SJSA1 (cell line): ENCODE data around the gene ARMC9. TPM values are rescaled to one million over a fixed set of nuclear protein-coding genes. Genes with fewer than 3 reads are reported as not detected.
"Not testable (repeated sequence)": the region's sequence is repeated elsewhere in the genome, so short reads cannot be mapped to it uniquely, and the experiment has no call there.

Experiments used
- DNase-seq, 2 experiments: peaks; one replicate each; pipeline ENCODE4 v3.0.0-alpha.2; 2015 to 2020; ENCODE audit warnings: low spot score in 2 of 2, low read depth in 1 of 2
- H3K27ac ChIP-seq: fragments of 250-450 bp; sonication (Bioruptor Pico); 2 replicates; pipeline ENCODE4 v1.5.1; 2020; ENCODE audit warnings: mild to moderate bottlenecking, moderate library complexity
- H3K27me3 ChIP-seq: fragments of 250-450 bp; sonication (Bioruptor Pico); replicated peaks from 2 replicates; pipeline ENCODE4 v1.5.1; 2020; ENCODE audit warnings: mild to moderate bottlenecking, moderate library complexity
- H3K36me3 ChIP-seq: fragments of 250-450 bp; sonication (Bioruptor Pico); 2 replicates; pipeline ENCODE4 v1.5.1; 2020; ENCODE audit warnings: mild to moderate bottlenecking
- H3K4me1 ChIP-seq: fragments of 250-450 bp; sonication (Bioruptor Pico); replicated peaks from 2 replicates; pipeline ENCODE4 v1.6.1; 2021; ENCODE audit warnings: mild to moderate bottlenecking
- H3K4me3 ChIP-seq: fragments of 250-450 bp; sonication (Bioruptor Pico); 2 replicates; pipeline ENCODE4 v1.5.1; 2020; ENCODE audit warnings: mild to moderate bottlenecking
- H3K9me3 ChIP-seq: fragments of 250-450 bp; sonication (Bioruptor Pico); replicated peaks from 2 replicates; pipeline ENCODE4 v1.5.1; 2020; ENCODE audit warnings: mild to moderate bottlenecking
- total RNA-seq: library from RNA; depleted of rRNA; stranded (reverse); fragments of >200 nt; shearing (Covaris generic); gene quantifications from 2 replicates; pipeline ENCODE4 v1.2.3, GENCODE V29; 2014

ARMC9 gene
- total RNA-seq, 1 experiment from 2014 or later, result 19.1 TPM

- Histone ChIP-seq H3K4me3 (no peak overlapping the region), H3K4me1 (no peaks in the 10 kb centered on the region), H3K27ac (no peak overlapping the region), H3K9me3 (no peaks in the 10 kb centered on the region), H3K27me3 (no peaks in the 10 kb centered on the region), H3K36me3 (peaks cover 91% of the 10 kb centered on the region)
- DNase-seq, result no peak
Observed at GRCh38 chr2:231170055-231170454, 28.4 kb upstream of the ARMC9 start.

GRCh38 chr2:231172025-231172424 lies 26.4 kb upstream of the ARMC9 start:
- Histone ChIP-seq H3K9me3 (no peaks in the 10 kb centered on the region), H3K27ac (no peak overlapping the region), H3K4me1 (no peaks in the 10 kb centered on the region), H3K4me3 (no peak overlapping the region), H3K36me3 (peaks cover 82% of the 10 kb centered on the region), H3K27me3 (no peaks in the 10 kb centered on the region)
- DNase-seq, result no peak

- Histone ChIP-seq H3K4me3 (no peak overlapping the region), H3K27ac (no peak overlapping the region), H3K36me3 (peaks cover 60% of the 10 kb centered on the region), H3K9me3 (no peaks in the 10 kb centered on the region), H3K27me3 (no peaks in the 10 kb centered on the region), H3K4me1 (peaks cover under 1% of the 10 kb centered on the region; the same call in 1 of the 2 replicates)
- DNase-seq, result no peak
Observed at GRCh38 chr2:231174211-231174651, 24.2 kb upstream of the ARMC9 start.

- Histone ChIP-seq H3K27me3 (no peaks in the 10 kb centered on the region), H3K27ac (no peak overlapping the region), H3K9me3 (no peaks in the 10 kb centered on the region), H3K4me1 (peaks cover 12% of the 10 kb centered on the region), H3K36me3 (peaks cover 45% of the 10 kb centered on the region), H3K4me3 (no peak overlapping the region)
- no peak for DNase-seq
Observed at GRCh38 chr2:231176066-231176465, 22.4 kb upstream of the ARMC9 start.

- Histone ChIP-seq H3K9me3 (no peaks in the 10 kb centered on the region), H3K4me3 (no peak overlapping the region), H3K36me3 (peaks cover 31% of the 10 kb centered on the region), H3K27ac (no peak overlapping the region), H3K4me1 (peaks cover 24% of the 10 kb centered on the region), H3K27me3 (no peaks in the 10 kb centered on the region)
- no peak for DNase-seq
Observed at GRCh38 chr2:231177156-231178025, 21.0 kb upstream of the ARMC9 start.

- not testable (repeated sequence) for H3K27ac ChIP-seq, H3K27me3 ChIP-seq
Observed at GRCh38 chr2:231178805-231179204, 19.6 kb upstream of the ARMC9 start.

GRCh38 chr2:231181860-231182512 lies 16.4 kb upstream of the ARMC9 start:
- Histone ChIP-seq H3K9me3 (no peaks in the 10 kb centered on the region), H3K36me3 (no peaks in the 10 kb centered on the region; the same call in 1 of the 2 replicates), H3K4me1 (peaks cover 30% of the 10 kb centered on the region), H3K27me3 (no peaks in the 10 kb centered on the region), H3K27ac (no peak overlapping the region), H3K4me3 (no peak overlapping the region)
- peak; percentile 51 to 69 for DNase-seq

More at GRCh38 chr2:231178805-231179204, 19.6 kb upstream of the ARMC9 start:
- H3K36me3 ChIP-seq, result peaks cover 22% of the 10 kb centered on the region
- peaks cover 25% of the 10 kb centered on the region for H3K4me1 ChIP-seq
- not testable (repeated sequence) for H3K4me3 ChIP-seq, H3K9me3 ChIP-seq, DNase-seq

- H3K4me3 ChIP-seq, result no peak overlapping the region
- no peaks in the 10 kb centered on the region for H3K36me3 ChIP-seq
- peaks cover 30% of the 10 kb centered on the region for H3K4me1 ChIP-seq
- no peaks in the 10 kb centered on the region for H3K9me3 ChIP-seq
- no peaks in the 10 kb centered on the region for H3K27me3 ChIP-seq
- H3K27ac ChIP-seq, result no peak overlapping the region
- DNase-seq, result no peak
Observed at GRCh38 chr2:231182513-231182899, 15.9 kb upstream of the ARMC9 start.

GRCh38 chr2:231183851-231184250 lies 14.6 kb upstream of the ARMC9 start:
- no peak for DNase-seq
- Histone ChIP-seq H3K4me3 (no peak overlapping the region), H3K36me3 (no peaks in the 10 kb centered on the region), H3K27ac (no peak overlapping the region), H3K9me3 (no peaks in the 10 kb centered on the region), H3K27me3 (no peaks in the 10 kb centered on the region), H3K4me1 (peaks cover 30% of the 10 kb centered on the region)

- H3K27me3 ChIP-seq, result no peaks in the 10 kb centered on the region
- no peak for DNase-seq
- H3K36me3 ChIP-seq, result no peaks in the 10 kb centered on the region
- no peaks in the 10 kb centered on the region for H3K9me3 ChIP-seq
- no peak overlapping the region for H3K27ac ChIP-seq
- H3K4me1 ChIP-seq, result peaks cover 29% of the 10 kb centered on the region
- no peak overlapping the region for H3K4me3 ChIP-seq
Observed at GRCh38 chr2:231184319-231184718, 14.1 kb upstream of the ARMC9 start.

- Histone ChIP-seq H3K27ac (no peak overlapping the region), H3K4me3 (no peak overlapping the region), H3K9me3 (no peaks in the 10 kb centered on the region), H3K27me3 (no peaks in the 10 kb centered on the region), H3K4me1 (peaks cover 20% of the 10 kb centered on the region), H3K36me3 (no peaks in the 10 kb centered on the region)
- no peak for DNase-seq
Observed at GRCh38 chr2:231185050-231185725, 13.2 kb upstream of the ARMC9 start.

GRCh38 chr2:231185886-231186285 lies 12.5 kb upstream of the ARMC9 start:
- Histone ChIP-seq H3K27me3 (no peaks in the 10 kb centered on the region), H3K27ac (no peak overlapping the region), H3K4me1 (peaks cover 18% of the 10 kb centered on the region), H3K4me3 (no peak overlapping the region), H3K9me3 (no peaks in the 10 kb centered on the region), H3K36me3 (no peaks in the 10 kb centered on the region)
- DNase-seq, result no peak

GRCh38 chr2:231186325-231186724 lies 12.1 kb upstream of the ARMC9 start:
- no peaks in the 10 kb centered on the region for H3K9me3 ChIP-seq
- H3K4me1 ChIP-seq, result peaks cover 16% of the 10 kb centered on the region
- no peak overlapping the region for H3K27ac ChIP-seq
- no peaks in the 10 kb centered on the region for H3K36me3 ChIP-seq
- DNase-seq, result no peak
- H3K4me3 ChIP-seq, result no peak overlapping the region
- no peaks in the 10 kb centered on the region for H3K27me3 ChIP-seq
